HG03135 (cell line): ENCODE measurements around the gene CMTM8.

Source experiments
- ATAC-seq: cut with Tn5 transposase; IDR thresholded peaks from one replicate; pipeline ENCODE4 v1.9.1; 2021; ENCODE audit warnings: mild to moderate bottlenecking, moderate library complexity; ENCODE audit not compliant: unreplicated experiment

CMTM8 gene

DNA sequence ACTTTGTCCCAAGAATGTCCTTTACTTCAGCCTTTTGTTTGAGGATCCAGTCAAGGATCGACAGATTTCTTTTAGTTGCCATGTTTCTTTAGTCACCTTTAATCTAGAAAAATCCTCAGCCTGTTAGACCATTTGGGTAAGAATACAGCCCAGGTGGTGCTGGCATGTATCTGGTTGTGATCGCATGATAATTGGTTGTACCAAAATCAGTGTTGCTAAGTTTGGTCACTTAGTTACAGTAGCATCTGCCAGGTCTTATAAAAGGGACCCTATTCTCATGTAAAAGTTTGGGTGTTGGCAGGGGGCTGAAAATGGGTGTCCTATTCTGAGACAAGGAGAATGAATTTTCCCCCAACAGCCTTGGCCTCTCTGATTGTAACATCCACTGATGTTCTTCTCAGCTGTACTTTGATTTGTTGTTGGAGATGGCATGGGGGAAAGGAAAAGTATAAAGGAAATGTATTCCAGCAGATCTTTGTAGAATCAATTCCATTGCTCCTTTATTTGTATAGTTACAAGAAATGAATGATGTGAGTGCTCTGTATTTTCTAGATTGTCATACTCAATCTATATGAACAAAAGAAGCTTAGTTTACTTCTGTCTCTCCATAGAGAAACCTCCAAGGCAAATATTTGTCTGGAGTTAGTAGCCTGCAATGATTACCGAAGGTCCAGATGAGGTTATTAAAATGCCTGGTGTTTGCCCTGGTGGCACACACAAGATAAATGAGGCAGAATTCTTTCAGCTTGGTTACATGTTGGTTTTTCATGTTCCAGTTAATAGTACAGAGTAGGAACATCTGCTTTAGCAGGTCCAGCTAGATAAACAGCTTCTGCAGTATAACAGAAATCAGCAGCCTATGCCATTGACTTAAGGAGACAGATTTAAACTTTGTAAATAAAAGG lies 65.7 kb downstream of the CMTM8 start:
- ATAC-seq: no peak

DNA sequence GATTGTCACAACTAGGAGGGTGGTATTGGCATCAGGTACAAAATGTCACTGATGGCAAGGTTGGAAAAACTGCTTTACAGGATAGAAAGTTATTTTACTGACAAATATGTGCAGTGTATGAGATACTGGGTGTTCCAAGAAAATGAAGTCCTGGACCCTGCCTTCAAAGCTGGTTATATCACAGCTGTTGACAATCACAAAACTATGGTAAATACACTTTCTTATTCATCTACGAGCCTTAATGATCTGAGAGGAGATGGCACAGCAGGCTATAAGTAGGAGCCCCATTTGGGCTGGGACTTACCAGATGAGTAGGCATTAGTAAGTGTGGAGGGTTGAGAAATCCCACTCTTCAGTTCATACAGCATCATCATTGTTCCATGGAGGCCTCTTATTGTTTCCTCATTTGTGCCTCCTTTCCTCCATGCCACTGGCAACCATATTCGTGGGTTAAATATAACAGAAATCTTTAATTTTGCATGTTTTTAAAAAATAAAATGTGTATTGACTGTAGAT lies 66.9 kb downstream of the CMTM8 start:
- no peak for ATAC-seq

DNA sequence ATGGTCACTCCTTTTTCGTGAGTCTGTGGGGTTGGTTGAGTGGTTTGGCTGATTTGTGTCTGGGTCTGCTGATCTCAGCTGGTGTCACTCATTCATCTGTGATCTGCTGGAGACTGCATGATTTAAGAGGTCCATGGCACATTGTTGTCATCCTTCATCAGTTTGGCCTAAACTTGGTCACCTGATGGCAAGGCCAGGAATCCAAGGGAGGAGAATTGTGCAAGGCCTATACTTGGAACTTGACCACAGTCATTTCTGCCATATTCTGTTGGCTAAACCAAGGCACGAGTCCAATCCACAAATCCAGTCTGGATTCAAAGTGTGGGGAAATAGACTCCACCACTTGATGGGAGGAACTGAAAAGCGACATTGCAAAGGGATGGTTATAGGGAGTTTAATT lies 67.6 kb downstream of the CMTM8 start:
- no peak for ATAC-seq

DNA sequence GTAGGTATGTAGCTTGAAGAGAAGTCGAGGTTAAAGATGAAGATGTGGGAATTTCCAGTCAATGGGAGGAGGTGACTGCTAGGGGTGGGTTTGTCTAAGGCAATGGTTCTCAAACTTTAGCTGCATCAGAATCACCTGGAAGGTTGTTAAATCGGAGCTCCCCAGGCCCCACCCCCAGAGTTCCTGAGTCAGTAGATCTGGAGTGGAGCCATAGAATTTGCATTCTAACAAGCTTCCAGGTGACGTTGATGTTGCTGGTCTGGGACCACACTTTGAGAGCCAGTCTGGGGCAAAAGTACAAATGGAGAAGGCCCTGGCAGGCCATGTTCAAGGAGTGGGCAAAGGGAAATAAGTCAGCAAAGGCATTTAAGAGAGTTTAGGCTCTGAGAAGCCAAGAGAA lies 69.1 kb downstream of the CMTM8 start:
- no peak for ATAC-seq

DNA sequence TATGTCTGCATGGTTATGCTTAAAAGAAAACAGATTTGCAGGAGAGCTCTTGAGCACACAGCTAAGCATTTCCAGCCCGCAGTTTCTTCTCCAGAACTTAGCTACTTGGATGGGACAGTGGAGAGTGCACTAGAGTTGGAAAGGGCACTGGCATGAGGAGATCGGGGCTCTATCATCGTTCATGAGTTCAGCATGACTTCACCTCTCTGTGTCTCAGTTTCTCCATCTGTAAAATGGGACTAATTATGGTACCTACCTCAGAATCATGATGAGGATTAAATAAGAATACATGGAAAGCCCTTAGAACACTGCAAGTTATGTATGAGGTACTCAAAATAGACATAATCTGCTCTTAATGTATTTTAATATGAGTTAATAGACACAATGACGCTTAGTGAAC lies 69.9 kb downstream of the CMTM8 start:
- no peak for ATAC-seq

DNA sequence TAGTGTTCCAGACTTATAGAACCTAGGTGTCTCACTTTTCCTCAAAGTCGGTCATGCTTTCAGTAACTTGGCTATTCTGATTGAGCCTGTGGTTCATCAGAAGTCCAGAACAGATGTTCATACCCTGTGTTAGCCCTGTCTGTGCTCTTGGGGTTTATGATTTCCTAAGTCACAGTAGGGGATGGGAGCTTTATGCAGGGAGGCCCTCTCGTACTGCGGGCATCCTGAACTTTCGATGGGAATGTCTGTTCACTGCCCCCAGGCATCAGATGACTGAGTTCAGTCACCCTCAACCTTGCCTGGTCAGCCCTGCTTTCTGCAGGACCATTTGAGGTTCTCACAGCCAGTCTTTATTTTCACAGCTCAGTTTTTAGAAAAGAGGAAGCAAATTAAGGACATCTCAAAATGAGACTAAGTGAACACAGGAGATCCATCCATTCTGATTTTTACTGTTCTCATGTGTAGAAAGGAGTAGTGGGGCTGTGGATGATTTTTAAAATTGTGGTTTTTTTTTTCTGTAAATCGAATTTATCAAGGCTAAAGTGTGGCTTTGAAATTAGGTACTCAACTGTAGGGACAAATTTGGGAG lies 71.3 kb downstream of the CMTM8 start:
- ATAC-seq: no peak

DNA sequence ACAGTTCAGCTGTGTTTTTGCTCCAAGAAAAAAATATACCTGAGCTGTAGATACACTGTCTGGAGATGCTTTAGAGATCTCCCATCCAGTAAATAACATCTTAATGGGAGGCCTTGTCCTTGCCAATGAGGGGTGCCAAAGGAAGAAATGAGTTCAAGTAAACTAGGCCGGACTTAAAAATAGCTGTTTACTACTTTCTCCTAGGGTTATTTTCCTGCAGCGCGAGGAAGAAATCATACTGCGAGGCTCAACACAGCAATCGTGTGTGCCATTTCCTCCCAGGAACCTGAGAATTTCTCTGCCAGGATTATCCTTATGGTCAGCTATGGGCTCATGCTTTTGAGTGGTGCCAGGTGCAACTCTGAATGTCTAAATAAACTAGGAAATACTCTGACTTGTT lies 71.9 kb downstream of the CMTM8 start:
- ATAC-seq: no peak

DNA sequence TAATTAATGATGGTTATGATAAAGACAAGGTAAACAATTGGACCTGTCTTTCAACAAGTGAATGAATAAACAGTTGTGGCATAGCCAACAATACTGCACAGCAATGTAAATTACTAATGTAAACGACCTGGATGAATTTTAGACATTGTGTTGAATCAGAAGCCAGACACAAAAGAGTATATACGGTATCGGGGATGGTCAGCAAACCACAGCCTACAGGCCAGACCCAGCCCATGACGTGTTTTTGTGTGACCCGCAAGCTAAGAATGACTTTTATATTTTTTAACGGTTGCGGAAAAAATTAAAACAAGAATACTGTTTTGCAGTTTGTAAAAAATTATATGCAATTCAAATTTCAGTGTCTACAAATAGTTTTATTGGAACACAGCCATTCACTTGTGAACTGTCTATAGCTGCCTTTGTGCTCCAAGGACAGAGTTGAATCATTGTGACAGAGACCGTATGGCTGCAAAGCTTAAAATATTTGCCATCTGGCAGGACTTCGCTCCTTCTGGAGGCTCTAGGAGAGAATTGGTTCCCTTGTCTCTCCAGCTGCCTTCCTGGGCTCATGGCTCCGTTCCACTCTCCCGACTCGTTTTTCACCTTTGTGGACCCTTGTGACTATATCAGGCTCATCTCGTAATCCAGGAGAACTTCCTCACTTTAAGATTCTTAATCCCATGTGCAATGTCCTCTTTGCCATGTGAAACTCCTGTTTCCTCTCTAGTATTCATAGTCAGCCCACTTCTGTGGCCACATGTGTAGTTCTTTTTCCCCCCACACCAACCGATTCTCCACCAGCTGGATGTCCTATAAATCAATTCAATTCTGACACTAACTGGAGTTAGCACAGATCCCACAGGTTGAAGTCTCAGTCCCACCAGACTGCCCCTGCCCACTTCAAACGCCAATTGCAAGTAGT lies 72.7 kb downstream of the CMTM8 start:
- no peak for ATAC-seq

DNA sequence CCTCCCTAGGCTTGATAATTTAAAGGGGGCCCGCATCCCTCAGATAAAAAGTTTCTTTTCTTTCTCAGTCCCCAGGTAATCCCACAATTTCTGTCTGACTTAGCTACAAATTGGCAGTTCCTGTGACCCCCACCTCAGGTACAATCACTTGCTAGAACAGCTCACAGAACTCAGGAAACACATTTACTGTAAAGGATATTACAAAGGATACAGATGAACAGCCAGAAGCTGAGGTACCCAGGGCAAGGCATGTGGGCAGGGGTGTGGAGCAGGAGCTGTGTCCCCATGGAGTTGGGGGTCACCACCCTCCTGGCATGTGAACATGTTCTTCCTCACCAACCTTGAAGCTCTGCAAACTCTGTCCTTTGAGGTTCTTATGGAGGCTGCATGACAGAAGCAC lies 73.8 kb downstream of the CMTM8 start:
- ATAC-seq: no peak

DNA sequence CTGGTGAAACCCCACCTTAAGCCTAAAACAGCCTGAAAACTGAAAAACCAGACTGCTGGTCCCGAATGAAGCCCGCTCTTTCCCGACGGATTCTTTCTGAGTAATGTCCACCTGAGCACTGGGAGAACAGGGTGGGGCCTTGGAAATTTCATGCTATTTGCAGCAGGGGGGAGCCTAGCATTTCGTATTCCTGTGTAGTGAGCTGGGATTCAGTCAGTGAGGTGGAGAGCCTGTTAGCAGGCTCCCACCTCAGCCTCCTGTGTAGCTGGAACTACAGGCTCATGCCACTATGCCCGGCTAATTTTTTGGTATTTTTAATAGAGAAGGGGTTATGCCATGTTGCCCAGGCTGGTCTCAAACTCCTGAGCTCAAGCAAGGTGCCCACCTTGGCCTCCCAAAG lies 74.7 kb downstream of the CMTM8 start:
- ATAC-seq: no peak

DNA sequence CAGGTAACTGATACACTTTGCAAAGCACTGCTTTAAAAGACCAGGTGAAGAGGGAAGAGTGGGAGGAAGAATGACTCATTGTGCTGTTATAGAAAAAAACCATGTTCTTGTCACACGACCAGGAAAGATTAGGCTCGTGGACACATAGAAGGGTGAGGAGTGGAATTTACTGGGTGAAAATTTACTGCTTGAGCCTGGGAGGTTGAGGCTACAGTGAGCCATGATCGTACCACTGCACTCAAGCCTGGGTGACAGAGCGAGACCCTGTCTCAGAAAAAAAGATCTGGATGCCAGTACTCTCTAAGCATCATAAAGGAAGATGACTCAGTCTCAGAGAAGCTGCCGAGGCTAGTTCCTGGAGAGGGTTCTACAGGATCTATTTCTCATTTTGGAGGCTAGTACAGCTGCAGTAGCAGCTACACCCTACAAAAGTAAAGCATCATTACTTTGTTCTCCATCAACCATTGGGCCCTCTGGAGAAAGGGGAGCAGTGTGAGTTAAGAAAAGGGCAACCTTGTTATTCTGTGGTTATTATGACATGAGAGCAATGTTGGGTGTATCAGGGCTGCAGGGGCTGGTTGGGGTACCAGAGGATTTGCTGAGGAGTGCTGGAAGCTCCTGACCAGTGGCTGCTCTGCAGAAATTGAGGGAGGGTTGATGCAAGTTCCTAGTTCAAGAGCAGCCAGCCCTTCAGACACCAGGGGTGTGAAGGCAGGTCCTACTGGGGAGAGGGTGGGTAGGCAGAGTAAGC lies 75.4 kb downstream of the CMTM8 start:
- no peak for ATAC-seq

DNA sequence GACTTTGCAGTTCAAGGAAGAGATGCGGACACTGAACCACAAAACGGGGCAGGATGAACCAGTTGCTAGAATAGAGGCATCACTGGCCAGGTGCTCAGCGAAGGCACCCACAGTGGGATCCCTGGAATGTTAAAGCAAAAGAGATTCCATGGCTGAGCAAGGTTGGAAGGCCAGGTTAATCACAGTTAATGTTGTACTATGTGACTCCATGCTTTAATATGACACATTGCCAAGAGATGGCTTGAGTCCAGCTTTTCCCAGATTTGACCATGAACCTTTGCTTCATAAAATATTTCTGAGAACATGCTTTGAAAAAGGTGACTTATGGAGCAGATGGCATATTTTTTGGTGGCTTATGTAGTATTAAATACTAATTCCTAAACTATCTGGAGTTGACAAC lies 77.0 kb downstream of the CMTM8 start:
- ATAC-seq: no peak

DNA sequence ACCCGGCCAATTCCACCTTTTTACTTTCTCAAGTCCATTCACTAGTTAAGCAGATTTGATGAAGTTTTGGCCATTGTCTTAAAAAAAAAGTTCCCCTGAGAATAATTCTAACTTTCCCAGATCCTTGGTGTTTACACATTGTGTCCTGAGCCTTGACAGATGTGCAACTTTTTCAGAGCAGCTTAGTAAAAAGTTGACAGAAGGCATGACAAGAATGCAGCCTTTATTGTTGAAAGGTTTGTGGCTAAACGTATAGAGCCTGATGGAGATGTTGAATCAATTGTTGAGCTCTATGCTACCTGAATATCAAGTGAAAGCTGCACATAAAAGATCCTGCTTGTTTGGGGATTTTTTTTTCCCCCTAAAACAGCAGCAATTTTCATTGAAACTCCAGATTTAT lies 77.8 kb downstream of the CMTM8 start:
- no peak for ATAC-seq

DNA sequence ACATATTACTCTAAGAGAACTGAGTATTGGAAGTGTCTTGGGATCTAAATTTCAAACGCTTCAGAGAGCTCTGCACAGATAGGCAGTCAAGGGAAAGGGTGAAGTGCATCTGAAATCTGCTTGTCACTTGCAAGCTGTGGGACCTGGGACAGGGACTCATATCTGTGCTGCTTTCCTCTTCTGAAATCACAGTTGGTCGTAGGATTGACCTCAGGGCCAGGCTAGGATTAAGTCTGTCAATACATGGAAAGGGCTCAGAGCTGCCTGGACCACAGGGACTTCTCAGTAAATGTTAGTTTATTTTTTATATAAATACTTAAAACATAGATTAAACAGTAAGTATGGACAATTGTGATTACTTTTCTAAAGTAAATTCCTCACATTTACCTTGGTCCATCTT lies 78.5 kb downstream of the CMTM8 start:
- ATAC-seq: no peak

DNA sequence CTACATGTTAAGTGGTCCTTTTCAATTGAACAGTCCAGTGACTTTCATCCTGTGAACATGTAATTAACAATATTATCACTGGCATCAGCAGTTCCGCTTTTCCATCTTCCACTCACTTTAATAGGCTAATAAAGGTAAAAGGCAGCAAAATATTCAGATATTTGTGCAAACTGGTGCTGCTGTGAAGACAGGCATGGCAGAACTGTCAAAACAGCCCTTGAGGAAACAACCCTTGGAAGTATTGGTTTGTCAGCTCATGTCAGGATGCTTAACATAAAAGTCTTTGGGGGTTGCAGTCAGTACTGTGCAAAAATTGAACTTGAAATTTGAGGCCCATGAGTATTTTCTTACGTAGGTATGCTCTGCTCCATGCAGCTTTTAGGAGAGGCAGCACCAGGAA lies 81.1 kb downstream of the CMTM8 start:
- no peak for ATAC-seq

DNA sequence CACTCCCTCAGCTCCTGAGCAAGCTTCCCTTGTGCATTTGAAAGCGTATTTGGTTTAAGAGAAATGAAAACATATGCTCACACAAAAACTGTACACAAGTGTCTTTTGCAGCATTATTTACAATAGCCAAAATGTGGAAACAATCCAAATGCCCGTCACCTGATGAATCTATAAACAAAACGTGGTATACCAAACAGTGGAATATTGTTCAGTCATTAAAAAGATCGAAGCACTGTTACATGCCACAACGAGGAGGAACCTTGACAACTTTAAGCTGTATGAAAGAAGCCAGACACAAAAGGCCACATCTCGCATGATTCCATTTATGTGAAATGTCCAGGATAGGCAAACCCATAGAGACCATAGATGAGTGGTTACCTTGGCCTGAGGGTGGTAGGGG lies 81.6 kb downstream of the CMTM8 start:
- no peak for ATAC-seq

DNA sequence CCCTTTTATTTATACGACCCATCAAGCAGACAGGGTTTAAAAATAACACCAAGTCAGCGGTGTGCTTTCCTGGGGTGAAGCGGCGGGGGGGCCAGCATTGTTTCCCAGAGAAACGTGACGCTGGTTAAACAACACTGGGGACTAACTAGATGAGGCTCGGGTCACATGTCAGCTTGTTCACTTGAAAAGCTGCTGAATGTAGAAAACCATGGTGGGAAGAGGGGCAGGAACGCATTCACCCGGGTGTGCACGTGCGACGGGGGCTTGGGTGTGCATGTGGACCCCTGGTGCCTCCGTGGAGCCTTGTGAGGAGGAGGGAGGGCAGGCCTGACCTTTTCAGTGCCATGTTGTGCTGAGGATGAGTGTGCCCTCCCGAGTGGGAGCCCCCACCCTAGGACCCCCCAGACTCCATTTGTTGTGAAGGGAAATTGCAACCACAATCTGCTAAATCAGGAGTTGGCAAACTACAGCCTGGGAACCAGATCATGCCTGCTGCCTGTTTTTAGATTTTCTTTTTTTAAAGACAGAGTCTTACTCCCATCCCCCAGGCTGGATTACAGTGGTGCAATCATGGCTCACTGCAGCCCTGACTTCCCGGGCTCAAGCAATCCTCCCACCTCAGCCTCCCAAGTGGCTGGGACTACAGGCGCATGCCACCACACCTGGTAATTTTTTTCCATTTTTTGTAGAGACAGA lies 82.8 kb downstream of the CMTM8 start:
- no peak for ATAC-seq

DNA sequence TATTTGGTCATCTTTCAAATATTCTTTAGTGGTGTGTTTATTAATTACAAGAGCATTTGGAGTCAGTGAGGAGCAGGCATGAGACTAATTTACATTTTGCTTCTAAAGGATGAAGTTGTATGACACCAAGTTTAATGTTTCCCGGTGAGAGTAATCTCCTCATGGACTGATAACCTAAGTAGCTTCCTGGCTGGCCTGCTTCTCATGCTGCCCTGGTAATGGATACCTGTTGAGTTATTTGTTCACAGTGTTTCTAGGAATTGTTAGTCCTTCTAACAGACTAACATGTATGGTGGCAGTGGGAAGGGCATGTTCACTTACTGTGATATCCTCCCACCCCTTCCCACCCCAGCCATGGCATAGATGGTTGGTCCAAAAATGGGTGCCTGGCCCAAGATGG lies 83.8 kb downstream of the CMTM8 start:
- no peak for ATAC-seq

DNA sequence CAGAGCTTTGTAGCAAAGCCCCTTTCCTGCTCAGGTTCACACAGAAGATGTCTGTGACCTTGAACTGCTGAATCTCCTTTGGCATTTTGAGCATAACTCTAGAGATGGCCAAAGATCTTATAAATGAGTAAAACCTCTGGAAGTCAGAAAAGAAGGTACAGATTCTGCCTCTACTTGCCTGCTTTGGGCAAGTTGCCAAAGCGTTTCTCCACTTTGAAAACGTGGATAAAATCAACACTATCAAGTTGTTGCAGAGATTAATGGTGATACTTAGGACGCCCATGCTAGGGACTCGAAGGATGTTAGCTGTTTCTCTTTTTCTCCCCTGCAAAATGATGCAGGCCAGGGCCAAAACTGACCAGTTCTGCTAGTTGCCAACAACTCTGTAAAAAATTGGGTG lies 85.1 kb downstream of the CMTM8 start:
- ATAC-seq: no peak

DNA sequence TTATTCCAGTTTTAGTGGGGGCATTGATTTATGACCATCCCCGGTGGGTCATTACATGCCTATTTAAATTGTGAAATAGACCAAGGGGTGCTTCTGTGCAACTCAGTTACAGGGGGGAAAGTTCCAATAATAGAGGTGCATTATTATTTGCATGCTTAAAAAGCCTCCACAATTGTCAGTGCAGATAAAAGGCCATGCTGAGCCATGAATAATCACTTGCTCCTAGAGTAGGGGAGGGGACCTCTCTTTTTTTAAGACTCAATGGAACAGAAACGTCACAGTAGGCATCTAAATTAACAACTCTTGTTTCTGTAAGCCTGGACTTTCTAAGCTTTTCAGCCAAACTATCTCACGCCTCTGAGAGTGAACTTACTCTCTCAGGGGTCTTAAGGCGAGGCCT lies 86.7 kb downstream of the CMTM8 start:
- ATAC-seq: no peak
